Measurements from ENCODE around the gene SUCNR1.

SUCNR1 gene

GRCh38 chr3:151911462-151911861 is 38.0 kb downstream of the SUCNR1 start:
- TF ChIP-seq CTCF (IDR thresholded peaks at IDR 0.05; ENCODE audit: insufficient read depth, low read depth, low read length, missing control alignments) = no peak
- H3K4me3 ChIP-seq (ENCODE audit: low read depth, low read length) = no peak overlapping the region
- no peak for DNase-seq (ENCODE audit: low read depth)

- no peak for TF ChIP-seq CTCF (IDR thresholded peaks at IDR 0.05; ENCODE audit: insufficient read depth, low read depth, low read length, missing control alignments)
These were observed 38.6 kb downstream of the SUCNR1 start for GRCh38 chr3:151912028-151912427.

GRCh38 chr3:151916781-151917180 is 43.3 kb downstream of the SUCNR1 start:
- no peak for TF ChIP-seq CTCF (IDR thresholded peaks at IDR 0.05; ENCODE audit: insufficient read depth, low read depth, low read length, missing control alignments)
- no peak overlapping the region for H3K4me3 ChIP-seq (ENCODE audit: low read depth, low read length)
- DNase-seq (ENCODE audit: low read depth) = no peak

More at GRCh38 chr3:151912028-151912427, 38.6 kb downstream of the SUCNR1 start:
- no peak overlapping the region for H3K4me3 ChIP-seq (ENCODE audit: low read depth, low read length)
- no peak for DNase-seq (ENCODE audit: low read depth)

GRCh38 chr3:151918253-151919029 is 45.0 kb downstream of the SUCNR1 start:
- peak; percentile 48 for TF ChIP-seq CTCF (IDR thresholded peaks at IDR 0.05; ENCODE audit: insufficient read depth, low read depth, low read length, missing control alignments)
- no peak overlapping the region for H3K4me3 ChIP-seq (ENCODE audit: low read depth, low read length)
- peak; percentile 56 for DNase-seq (ENCODE audit: low read depth)

- no peak overlapping the region for H3K4me3 ChIP-seq (ENCODE audit: low read depth, low read length)
- TF ChIP-seq CTCF (IDR thresholded peaks at IDR 0.05; ENCODE audit: insufficient read depth, low read depth, low read length, missing control alignments) = no peak
- no peak for DNase-seq (ENCODE audit: low read depth)
These were observed 45.5 kb downstream of the SUCNR1 start for GRCh38 chr3:151919030-151919328.

GRCh38 chr3:151919446-151919845 is 46.0 kb downstream of the SUCNR1 start:
- no peak for TF ChIP-seq CTCF (IDR thresholded peaks at IDR 0.05; ENCODE audit: insufficient read depth, low read depth, low read length, missing control alignments)

GRCh38 chr3:151923901-151924300 is 50.5 kb downstream of the SUCNR1 start:
- no peak for TF ChIP-seq CTCF (IDR thresholded peaks at IDR 0.05; ENCODE audit: insufficient read depth, low read depth, low read length, missing control alignments)
- DNase-seq (ENCODE audit: low read depth) = no peak

More at GRCh38 chr3:151919446-151919845, 46.0 kb downstream of the SUCNR1 start:
- no peak overlapping the region for H3K4me3 ChIP-seq (ENCODE audit: low read depth, low read length)
- no peak for DNase-seq (ENCODE audit: low read depth)

More at GRCh38 chr3:151923901-151924300, 50.5 kb downstream of the SUCNR1 start:
- H3K4me3 ChIP-seq (ENCODE audit: low read depth, low read length) = no peak overlapping the region
